SIG-M5 (cell line): Measurements from ENCODE around the gene RABL3.
"Not testable (repeated sequence)": the region's sequence is repeated elsewhere in the genome, so short reads cannot be mapped to it uniquely, and the experiment has no call there.

Experiments used
- DNase-seq: peaks from one replicate; lab custom pipeline; 2025; lab: John Stamatoyannopoulos, UW

RABL3 gene

GRCh38 chr3:120743556-120744195 lies 1.4 kb upstream of the RABL3 start:
- DNase-seq = no peak

- DNase-seq = no peak
These were observed 591 bp upstream of the RABL3 start for GRCh38 chr3:120742849-120743365.

- no peak for DNase-seq
These were observed 499 bp downstream of the RABL3 start for GRCh38 chr3:120741837-120742197.

GRCh38 chr3:120741320-120741719 lies 996 bp downstream of the RABL3 start:
- no peak for DNase-seq

- DNase-seq = not testable (repeated sequence)
These were observed 4.3 kb downstream of the RABL3 start for GRCh38 chr3:120738006-120738405.

GRCh38 chr3:120730576-120731542 lies 11.5 kb downstream of the RABL3 start:
- no peak for DNase-seq

- no peak for DNase-seq
These were observed 15.5 kb downstream of the RABL3 start for GRCh38 chr3:120726791-120727190.

GRCh38 chr3:120719167-120719834 lies 23.0 kb downstream of the RABL3 start:
- not testable (repeated sequence) for DNase-seq

- DNase-seq = no peak
These were observed 29.1 kb downstream of the RABL3 start for GRCh38 chr3:120713262-120713661.

- DNase-seq = no peak
These were observed 31.9 kb downstream of the RABL3 start for GRCh38 chr3:120710369-120710768.

GRCh38 chr3:120708408-120708807 lies 33.9 kb downstream of the RABL3 start:
- DNase-seq = no peak

GRCh38 chr3:120706950-120707349 lies 35.4 kb downstream of the RABL3 start:
- no peak for DNase-seq

GRCh38 chr3:120705884-120706582 lies 36.3 kb downstream of the RABL3 start:
- no peak for DNase-seq

GRCh38 chr3:120699333-120699732 lies 43.0 kb downstream of the RABL3 start:
- no peak for DNase-seq

GRCh38 chr3:120693439-120694171 lies 48.7 kb downstream of the RABL3 start:
- no peak for DNase-seq

GRCh38 chr3:120689395-120689794 lies 52.9 kb downstream of the RABL3 start:
- DNase-seq = no peak

GRCh38 chr3:120688121-120688520 lies 54.2 kb downstream of the RABL3 start:
- DNase-seq = peak; percentile 5

- DNase-seq = no peak
These were observed 56.9 kb downstream of the RABL3 start for GRCh38 chr3:120685411-120685810.

GRCh38 chr3:120684896-120685295 lies 57.4 kb downstream of the RABL3 start:
- no peak for DNase-seq

GRCh38 chr3:120683671-120684301 lies 58.5 kb downstream of the RABL3 start:
- DNase-seq = no peak

- DNase-seq = no peak
These were observed 59.1 kb downstream of the RABL3 start for GRCh38 chr3:120683213-120683612.
